ENCODE results near the gene STARD6.

Gene STARD6

GRCh38 chr18:54386043-54386442, 28.4 kb upstream of the STARD6 start:
- no peaks in the 10 kb centered on the region for H3K27me3 ChIP-seq (ENCODE audit: control insufficient read depth, insufficient read depth, low read length)
- H3K9ac ChIP-seq (ENCODE audit: low read depth, low read length): no peak overlapping the region
- H3K4me1 ChIP-seq (ENCODE audit: control insufficient read depth, insufficient read depth, low read length): peaks cover 22% of the 10 kb centered on the region
- no peak overlapping the region for H3K4me3 ChIP-seq (ENCODE audit: low read length)
- no peak overlapping the region for H3K4me2 ChIP-seq (ENCODE audit: low read length)
- no peaks in the 10 kb centered on the region for H3K36me3 ChIP-seq (ENCODE audit: insufficient read depth, low read length)
- no peaks in the 10 kb centered on the region for H3K9me3 ChIP-seq (replicated peaks; ENCODE audit: low read length)

GRCh38 chr18:54382733-54383252, 25.1 kb upstream of the STARD6 start:
- Histone ChIP-seq H3K27me3 (ENCODE audit: control insufficient read depth, insufficient read depth, low read length) (no peaks in the 10 kb centered on the region), H3K36me3 (ENCODE audit: insufficient read depth, low read length) (peaks cover 3% of the 10 kb centered on the region), H3K4me2 (ENCODE audit: low read length) (no peak overlapping the region), H3K4me3 (ENCODE audit: low read length) (no peak overlapping the region), H3K9me3 (replicated peaks; ENCODE audit: low read length) (no peaks in the 10 kb centered on the region), H3K4me1 (ENCODE audit: control insufficient read depth, insufficient read depth, low read length) (peaks cover 7% of the 10 kb centered on the region), H3K9ac (ENCODE audit: low read depth, low read length) (no peak overlapping the region)

GRCh38 chr18:54382076-54382475, 24.4 kb upstream of the STARD6 start:
- Histone ChIP-seq H3K36me3 (ENCODE audit: insufficient read depth, low read length) (peaks cover 3% of the 10 kb centered on the region), H3K4me3 (ENCODE audit: low read length) (no peak overlapping the region), H3K4me1 (ENCODE audit: control insufficient read depth, insufficient read depth, low read length) (no peaks in the 10 kb centered on the region), H3K27me3 (ENCODE audit: control insufficient read depth, insufficient read depth, low read length) (no peaks in the 10 kb centered on the region), H3K4me2 (ENCODE audit: low read length) (no peak overlapping the region), H3K9me3 (replicated peaks; ENCODE audit: low read length) (no peaks in the 10 kb centered on the region), H3K9ac (ENCODE audit: low read depth, low read length) (no peak overlapping the region)

GRCh38 chr18:54381640-54382039, 24.0 kb upstream of the STARD6 start:
- Histone ChIP-seq H3K9ac (ENCODE audit: low read depth, low read length) (no peak overlapping the region), H3K36me3 (ENCODE audit: insufficient read depth, low read length) (peaks cover 3% of the 10 kb centered on the region), H3K4me2 (ENCODE audit: low read length) (no peak overlapping the region), H3K4me3 (ENCODE audit: low read length) (no peak overlapping the region), H3K27me3 (ENCODE audit: control insufficient read depth, insufficient read depth, low read length) (no peaks in the 10 kb centered on the region), H3K9me3 (replicated peaks; ENCODE audit: low read length) (no peaks in the 10 kb centered on the region), H3K4me1 (ENCODE audit: control insufficient read depth, insufficient read depth, low read length) (no peaks in the 10 kb centered on the region)

- no peak overlapping the region for H3K4me2 ChIP-seq (ENCODE audit: low read length)
- no peaks in the 10 kb centered on the region for H3K9me3 ChIP-seq (replicated peaks; ENCODE audit: low read length)
- peaks cover 11% of the 10 kb centered on the region for H3K36me3 ChIP-seq (ENCODE audit: insufficient read depth, low read length)
- H3K4me1 ChIP-seq (ENCODE audit: control insufficient read depth, insufficient read depth, low read length): no peaks in the 10 kb centered on the region
- H3K27me3 ChIP-seq (ENCODE audit: control insufficient read depth, insufficient read depth, low read length): no peaks in the 10 kb centered on the region
- no peak overlapping the region for H3K4me3 ChIP-seq (ENCODE audit: low read length)
- no peak overlapping the region for H3K9ac ChIP-seq (ENCODE audit: low read depth, low read length)
These were observed 20.4 kb upstream of the STARD6 start for GRCh38 chr18:54378057-54378456.

- Histone ChIP-seq H3K9ac (ENCODE audit: low read depth, low read length) (no peak overlapping the region), H3K27me3 (ENCODE audit: control insufficient read depth, insufficient read depth, low read length) (no peaks in the 10 kb centered on the region), H3K36me3 (ENCODE audit: insufficient read depth, low read length) (peaks cover 10% of the 10 kb centered on the region), H3K9me3 (replicated peaks; ENCODE audit: low read length) (no peaks in the 10 kb centered on the region), H3K4me1 (ENCODE audit: control insufficient read depth, insufficient read depth, low read length) (peaks cover 18% of the 10 kb centered on the region), H3K4me3 (ENCODE audit: low read length) (no peak overlapping the region), H3K4me2 (ENCODE audit: low read length) (no peak overlapping the region)
These were observed 2.7 kb upstream of the STARD6 start for GRCh38 chr18:54360406-54360805.

GRCh38 chr18:54359233-54359632, 1.6 kb upstream of the STARD6 start:
- H3K4me3 ChIP-seq (ENCODE audit: low read length): peak overlapping the region; percentile 86
- no peaks in the 10 kb centered on the region for H3K9me3 ChIP-seq (replicated peaks; ENCODE audit: low read length)

GRCh38 chr18:54358495-54359040, 910 bp upstream of the STARD6 start:
- Histone ChIP-seq H3K9me3 (replicated peaks; ENCODE audit: low read length) (no peaks in the 10 kb centered on the region), H3K4me3 (ENCODE audit: low read length) (peak overlapping the region; percentile 86), H3K4me2 (ENCODE audit: low read length) (peak overlapping the region; percentile 85), H3K36me3 (ENCODE audit: insufficient read depth, low read length) (peaks cover 10% of the 10 kb centered on the region), H3K27me3 (ENCODE audit: control insufficient read depth, insufficient read depth, low read length) (no peaks in the 10 kb centered on the region), H3K9ac (ENCODE audit: low read depth, low read length) (peak overlapping the region; percentile 86), H3K4me1 (ENCODE audit: control insufficient read depth, insufficient read depth, low read length) (peaks cover 18% of the 10 kb centered on the region)

More at GRCh38 chr18:54359233-54359632, 1.6 kb upstream of the STARD6 start:
- Histone ChIP-seq H3K4me2 (ENCODE audit: low read length) (peak overlapping the region; percentile 85), H3K9ac (ENCODE audit: low read depth, low read length) (peak overlapping the region; percentile 86), H3K4me1 (ENCODE audit: control insufficient read depth, insufficient read depth, low read length) (peaks cover 18% of the 10 kb centered on the region), H3K36me3 (ENCODE audit: insufficient read depth, low read length) (peaks cover 10% of the 10 kb centered on the region), H3K27me3 (ENCODE audit: control insufficient read depth, insufficient read depth, low read length) (no peaks in the 10 kb centered on the region)

GRCh38 chr18:54357082-54357659, 487 bp downstream of the STARD6 start:
- Histone ChIP-seq H3K9me3 (replicated peaks; ENCODE audit: low read length) (no peaks in the 10 kb centered on the region), H3K4me1 (ENCODE audit: control insufficient read depth, insufficient read depth, low read length) (peaks cover 18% of the 10 kb centered on the region), H3K27me3 (ENCODE audit: control insufficient read depth, insufficient read depth, low read length) (no peaks in the 10 kb centered on the region), H3K9ac (ENCODE audit: low read depth, low read length) (peak overlapping the region; percentile 86), H3K4me2 (ENCODE audit: low read length) (peak overlapping the region; percentile 85), H3K4me3 (ENCODE audit: low read length) (peak overlapping the region; percentile 86), H3K36me3 (ENCODE audit: insufficient read depth, low read length) (peaks cover 10% of the 10 kb centered on the region)

- Histone ChIP-seq H3K4me2 (ENCODE audit: low read length) (no peak overlapping the region), H3K9me3 (replicated peaks; ENCODE audit: low read length) (no peaks in the 10 kb centered on the region), H3K4me1 (ENCODE audit: control insufficient read depth, insufficient read depth, low read length) (no peaks in the 10 kb centered on the region), H3K27me3 (ENCODE audit: control insufficient read depth, insufficient read depth, low read length) (no peaks in the 10 kb centered on the region), H3K4me3 (ENCODE audit: low read length) (no peak overlapping the region), H3K36me3 (ENCODE audit: insufficient read depth, low read length) (no peaks in the 10 kb centered on the region), H3K9ac (ENCODE audit: low read depth, low read length) (no peak overlapping the region)
These were observed 6.5 kb downstream of the STARD6 start for GRCh38 chr18:54351186-54351585.

GRCh38 chr18:54338230-54338629, 19.4 kb downstream of the STARD6 start:
- Histone ChIP-seq H3K4me1 (ENCODE audit: control insufficient read depth, insufficient read depth, low read length) (no peaks in the 10 kb centered on the region), H3K4me2 (ENCODE audit: low read length) (no peak overlapping the region), H3K9me3 (replicated peaks; ENCODE audit: low read length) (no peaks in the 10 kb centered on the region), H3K27me3 (ENCODE audit: control insufficient read depth, insufficient read depth, low read length) (peaks cover 3% of the 10 kb centered on the region), H3K9ac (ENCODE audit: low read depth, low read length) (no peak overlapping the region), H3K4me3 (ENCODE audit: low read length) (no peak overlapping the region), H3K36me3 (ENCODE audit: insufficient read depth, low read length) (no peaks in the 10 kb centered on the region)

GRCh38 chr18:54335638-54336173, 22.0 kb downstream of the STARD6 start:
- H3K4me2 ChIP-seq (ENCODE audit: low read length): no peak overlapping the region

More at GRCh38 chr18:54335638-54336173, 22.0 kb downstream of the STARD6 start:
- H3K4me3 ChIP-seq (ENCODE audit: low read length): no peak overlapping the region
- H3K27me3 ChIP-seq (ENCODE audit: control insufficient read depth, insufficient read depth, low read length): peaks cover 3% of the 10 kb centered on the region
- H3K9me3 ChIP-seq (replicated peaks; ENCODE audit: low read length): no peaks in the 10 kb centered on the region
- no peaks in the 10 kb centered on the region for H3K36me3 ChIP-seq (ENCODE audit: insufficient read depth, low read length)
- H3K4me1 ChIP-seq (ENCODE audit: control insufficient read depth, insufficient read depth, low read length): no peaks in the 10 kb centered on the region
- no peak overlapping the region for H3K9ac ChIP-seq (ENCODE audit: low read depth, low read length)
